ENCODE results near the gene NEK7.

NEK7 gene

GRCh38 chr1:198330982-198331615 is 174.3 kb downstream of the NEK7 start:
- Mint-ChIP-seq H3K4me3 (no peak overlapping the region), H3K9me3 (peaks cover 6% of the 10 kb centered on the region), H3K36me3 (ENCODE audit: low read depth) (no peaks in the 10 kb centered on the region), H3K27ac (no peak overlapping the region), H3K27me3 (no peaks in the 10 kb centered on the region), H3K4me1 (ENCODE audit: low read depth) (peaks cover 5% of the 10 kb centered on the region)
- intact Hi-C loops (cut with micrococcal nuclease) = no loop called here

GRCh38 chr1:198333744-198334143 is 176.9 kb downstream of the NEK7 start:
- H3K27ac Mint-ChIP-seq = no peak overlapping the region
- peaks cover 2% of the 10 kb centered on the region for H3K4me1 Mint-ChIP-seq (ENCODE audit: low read depth)
- intact Hi-C loops (cut with micrococcal nuclease) = no loop called here
- no peaks in the 10 kb centered on the region for H3K27me3 Mint-ChIP-seq
- H3K4me3 Mint-ChIP-seq = no peak overlapping the region
- H3K9me3 Mint-ChIP-seq = peaks cover 17% of the 10 kb centered on the region
- H3K36me3 Mint-ChIP-seq (ENCODE audit: low read depth) = no peaks in the 10 kb centered on the region

- peaks cover 17% of the 10 kb centered on the region for H3K9me3 Mint-ChIP-seq
- H3K4me1 Mint-ChIP-seq (ENCODE audit: low read depth) = no peaks in the 10 kb centered on the region
- intact Hi-C loops (cut with micrococcal nuclease) = no loop called here
- H3K27me3 Mint-ChIP-seq = no peaks in the 10 kb centered on the region
- H3K27ac Mint-ChIP-seq = no peak overlapping the region
- H3K36me3 Mint-ChIP-seq (ENCODE audit: low read depth) = no peaks in the 10 kb centered on the region
- no peak overlapping the region for H3K4me3 Mint-ChIP-seq
These were observed 178.9 kb downstream of the NEK7 start for GRCh38 chr1:198335663-198336062.

- intact Hi-C loops (cut with micrococcal nuclease) = no loop called here
- no peak overlapping the region for H3K27ac Mint-ChIP-seq
- peaks cover 17% of the 10 kb centered on the region for H3K9me3 Mint-ChIP-seq
- H3K36me3 Mint-ChIP-seq (ENCODE audit: low read depth) = no peaks in the 10 kb centered on the region
- H3K27me3 Mint-ChIP-seq = no peaks in the 10 kb centered on the region
- no peak overlapping the region for H3K4me3 Mint-ChIP-seq
- no peaks in the 10 kb centered on the region for H3K4me1 Mint-ChIP-seq (ENCODE audit: low read depth)
These were observed 181.1 kb downstream of the NEK7 start for GRCh38 chr1:198337886-198338285.

GRCh38 chr1:198340139-198340538 is 183.3 kb downstream of the NEK7 start:
- no peaks in the 10 kb centered on the region for H3K4me1 Mint-ChIP-seq (ENCODE audit: low read depth)
- no peak overlapping the region for H3K4me3 Mint-ChIP-seq
- no peaks in the 10 kb centered on the region for H3K27me3 Mint-ChIP-seq
- intact Hi-C loops (cut with micrococcal nuclease) = no loop called here
- no peaks in the 10 kb centered on the region for H3K36me3 Mint-ChIP-seq (ENCODE audit: low read depth)
- H3K9me3 Mint-ChIP-seq = peaks cover 17% of the 10 kb centered on the region
- no peak overlapping the region for H3K27ac Mint-ChIP-seq

- no peak overlapping the region for H3K4me3 Mint-ChIP-seq
- no peaks in the 10 kb centered on the region for H3K4me1 Mint-ChIP-seq (ENCODE audit: low read depth)
- H3K27ac Mint-ChIP-seq = no peak overlapping the region
- intact Hi-C loops (cut with micrococcal nuclease) = no loop called here
- no peaks in the 10 kb centered on the region for H3K9me3 Mint-ChIP-seq
- no peaks in the 10 kb centered on the region for H3K36me3 Mint-ChIP-seq (ENCODE audit: low read depth)
- H3K27me3 Mint-ChIP-seq = no peaks in the 10 kb centered on the region
These were observed 189.4 kb downstream of the NEK7 start for GRCh38 chr1:198346178-198346577.

GRCh38 chr1:198350456-198350855 is 193.7 kb downstream of the NEK7 start:
- no peaks in the 10 kb centered on the region for H3K4me1 Mint-ChIP-seq (ENCODE audit: low read depth)
- no peaks in the 10 kb centered on the region for H3K36me3 Mint-ChIP-seq (ENCODE audit: low read depth)
- intact Hi-C loops (cut with micrococcal nuclease) = no loop called here
- no peak overlapping the region for H3K4me3 Mint-ChIP-seq
- H3K27ac Mint-ChIP-seq = no peak overlapping the region
- H3K9me3 Mint-ChIP-seq = no peaks in the 10 kb centered on the region
- no peaks in the 10 kb centered on the region for H3K27me3 Mint-ChIP-seq

- no peaks in the 10 kb centered on the region for H3K9me3 Mint-ChIP-seq
- H3K4me1 Mint-ChIP-seq (ENCODE audit: low read depth) = no peaks in the 10 kb centered on the region
- H3K27me3 Mint-ChIP-seq = no peaks in the 10 kb centered on the region
- no peak overlapping the region for H3K27ac Mint-ChIP-seq
- no peaks in the 10 kb centered on the region for H3K36me3 Mint-ChIP-seq (ENCODE audit: low read depth)
- H3K4me3 Mint-ChIP-seq = no peak overlapping the region
- intact Hi-C loops (cut with micrococcal nuclease) = no loop called here
These were observed 196.3 kb downstream of the NEK7 start for GRCh38 chr1:198352975-198353695.

- no peak overlapping the region for H3K27ac Mint-ChIP-seq
- H3K4me1 Mint-ChIP-seq (ENCODE audit: low read depth) = peaks cover 9% of the 10 kb centered on the region
- H3K36me3 Mint-ChIP-seq (ENCODE audit: low read depth) = no peaks in the 10 kb centered on the region
- H3K4me3 Mint-ChIP-seq = no peak overlapping the region
- no peaks in the 10 kb centered on the region for H3K9me3 Mint-ChIP-seq
- intact Hi-C loops (cut with micrococcal nuclease) = no loop called here
- no peaks in the 10 kb centered on the region for H3K27me3 Mint-ChIP-seq
These were observed 201.1 kb downstream of the NEK7 start for GRCh38 chr1:198357937-198358336.

- Mint-ChIP-seq H3K36me3 (ENCODE audit: low read depth) (no peaks in the 10 kb centered on the region), H3K27ac (no peak overlapping the region), H3K4me1 (ENCODE audit: low read depth) (peaks cover 9% of the 10 kb centered on the region), H3K27me3 (no peaks in the 10 kb centered on the region), H3K4me3 (no peak overlapping the region), H3K9me3 (no peaks in the 10 kb centered on the region)
- intact Hi-C loops (cut with micrococcal nuclease) = no loop called here
These were observed 202.3 kb downstream of the NEK7 start for GRCh38 chr1:198359024-198359653.

GRCh38 chr1:198360208-198360729 is 203.5 kb downstream of the NEK7 start:
- Mint-ChIP-seq H3K4me1 (ENCODE audit: low read depth) (peaks cover 9% of the 10 kb centered on the region), H3K27me3 (no peaks in the 10 kb centered on the region), H3K36me3 (ENCODE audit: low read depth) (no peaks in the 10 kb centered on the region), H3K9me3 (no peaks in the 10 kb centered on the region), H3K27ac (no peak overlapping the region), H3K4me3 (no peak overlapping the region)
- intact Hi-C loops (cut with micrococcal nuclease) = loop anchor here (5.0 kb wide), 1 partner anchor 273 kb away; no protein-coding TSS in a partner anchor

GRCh38 chr1:198361237-198361767 is 204.5 kb downstream of the NEK7 start:
- H3K27ac Mint-ChIP-seq = no peak overlapping the region
- H3K36me3 Mint-ChIP-seq (ENCODE audit: low read depth) = no peaks in the 10 kb centered on the region
- no peaks in the 10 kb centered on the region for H3K9me3 Mint-ChIP-seq
- peaks cover 9% of the 10 kb centered on the region for H3K4me1 Mint-ChIP-seq (ENCODE audit: low read depth)
- intact Hi-C loops (cut with micrococcal nuclease) = loop anchor here (5.0 kb wide), 1 partner anchor 274 kb away; no protein-coding TSS in a partner anchor
- H3K27me3 Mint-ChIP-seq = no peaks in the 10 kb centered on the region
- no peak overlapping the region for H3K4me3 Mint-ChIP-seq

- Mint-ChIP-seq H3K4me1 (ENCODE audit: low read depth) (peaks cover 9% of the 10 kb centered on the region), H3K27me3 (no peaks in the 10 kb centered on the region), H3K36me3 (ENCODE audit: low read depth) (no peaks in the 10 kb centered on the region), H3K4me3 (no peak overlapping the region), H3K27ac (no peak overlapping the region), H3K9me3 (peaks cover 9% of the 10 kb centered on the region)
- intact Hi-C loops (cut with micrococcal nuclease) = loop anchor here (5.0 kb wide), 1 partner anchor 276 kb away; no protein-coding TSS in a partner anchor
These were observed 206.9 kb downstream of the NEK7 start for GRCh38 chr1:198363625-198364151.

- no peaks in the 10 kb centered on the region for H3K27me3 Mint-ChIP-seq
- H3K4me3 Mint-ChIP-seq = no peak overlapping the region
- H3K9me3 Mint-ChIP-seq = peaks cover 9% of the 10 kb centered on the region
- intact Hi-C loops (cut with micrococcal nuclease) = loop anchor here (5.0 kb wide), 1 partner anchor 277 kb away; no protein-coding TSS in a partner anchor
- no peak overlapping the region for H3K27ac Mint-ChIP-seq
- peaks cover 9% of the 10 kb centered on the region for H3K4me1 Mint-ChIP-seq (ENCODE audit: low read depth)
- H3K36me3 Mint-ChIP-seq (ENCODE audit: low read depth) = no peaks in the 10 kb centered on the region
These were observed 207.7 kb downstream of the NEK7 start for GRCh38 chr1:198364471-198364870.
